H9 (cell line): Measurements from ENCODE around the gene TUB. TPM values are rescaled to one million over a fixed set of nuclear protein-coding genes. Genes with fewer than 3 reads are reported as not detected.

Experiments used
- DNase-seq: peaks from one replicate; pipeline ENCODE4 v3.0.0-alpha.2; 2017
- H2AFZ ChIP-seq: one replicate; pipeline ENCODE4 v1.6.1; 2013; ENCODE audit warnings: mild to moderate bottlenecking, low read length, control low read depth, moderate library complexity
- H2AK5ac ChIP-seq: 2 replicates; pipeline ENCODE4 v1.6.1; 2013; ENCODE audit warnings: low read length, control low read depth, mixed read lengths; ENCODE audit not compliant: insufficient read length
- H2BK120ac ChIP-seq: one replicate; pipeline ENCODE4 v1.6.1; 2013; ENCODE audit warnings: low read depth, mild to moderate bottlenecking, low read length, control low read depth, inconsistent platforms; ENCODE audit not compliant: poor library complexity, severe bottlenecking
- H2BK12ac ChIP-seq: 2 replicates; pipeline ENCODE4 v1.6.1; 2013; ENCODE audit warnings: low read length, control low read depth, mixed read lengths, low read depth; ENCODE audit not compliant: insufficient read length
- H2BK15ac ChIP-seq: 2 replicates; pipeline ENCODE4 v1.6.1; 2013; ENCODE audit warnings: low read depth, low read length, control low read depth
- H2BK20ac ChIP-seq: one replicate; pipeline ENCODE4 v1.6.1; 2013; ENCODE audit warnings: low read depth, mild to moderate bottlenecking, low read length, control low read depth, inconsistent platforms; ENCODE audit not compliant: poor library complexity, severe bottlenecking
- H2BK5ac ChIP-seq: 2 replicates; pipeline ENCODE4 v1.6.1; 2013; ENCODE audit warnings: low read length, control low read depth, mixed read lengths; ENCODE audit not compliant: insufficient read length
- H3K14ac ChIP-seq: 2 replicates; pipeline ENCODE4 v1.6.1; 2013; ENCODE audit warnings: low read length, control low read depth; ENCODE audit not compliant: insufficient read depth
- H3K18ac ChIP-seq: 2 replicates; pipeline ENCODE4 v1.6.1; 2013; ENCODE audit warnings: low read depth, mild to moderate bottlenecking, mixed read lengths, low read length, control low read depth; ENCODE audit not compliant: insufficient read length
- H3K23ac ChIP-seq: 2 replicates; pipeline ENCODE4 v1.6.1; 2013; ENCODE audit warnings: low read length, control low read depth, mixed read lengths, low read depth; ENCODE audit not compliant: insufficient read length
- H3K23me2 ChIP-seq: 2 replicates; pipeline ENCODE4 v1.6.1; 2013; ENCODE audit warnings: low read depth, mild to moderate bottlenecking, mixed read lengths, low read length, control low read depth; ENCODE audit not compliant: insufficient read length, poor library complexity, severe bottlenecking
- H3K27ac ChIP-seq: 2 replicates; pipeline ENCODE4 v1.5.1; 2013; ENCODE audit warnings: low read length, control low read depth, mixed read lengths, low read depth; ENCODE audit not compliant: insufficient read length
- H3K27me3 ChIP-seq: 2 replicates; pipeline ENCODE4 v1.6.1; 2013; ENCODE audit warnings: low read length, control low read depth, inconsistent platforms; ENCODE audit not compliant: insufficient read depth
- H3K4ac ChIP-seq: 2 replicates; pipeline ENCODE4 v1.6.1; 2013; ENCODE audit warnings: low read depth, mild to moderate bottlenecking, control low read depth, inconsistent platforms, low read length, moderate library complexity
- H3K4me1 ChIP-seq: 2 replicates; pipeline ENCODE4 v1.6.1; 2013; ENCODE audit warnings: low read length, control low read depth, inconsistent platforms; ENCODE audit not compliant: insufficient read depth
- H3K4me2 ChIP-seq: 2 replicates; pipeline ENCODE4 v1.6.1; 2013; ENCODE audit warnings: low read length, control low read depth, mixed read lengths; ENCODE audit not compliant: insufficient read length, insufficient read depth
- H3K56ac ChIP-seq: 2 replicates; pipeline ENCODE4 v1.6.1; 2013; ENCODE audit warnings: low read depth, mild to moderate bottlenecking, mixed read lengths, low read length, control low read depth; ENCODE audit not compliant: insufficient read length
- H3K79me1 ChIP-seq: 2 replicates; pipeline ENCODE4 v1.6.1; 2013; ENCODE audit warnings: low read depth, mild to moderate bottlenecking, moderate library complexity, low read length, control low read depth, inconsistent platforms; ENCODE audit not compliant: insufficient read depth, poor library complexity, severe bottlenecking
- H3K79me2 ChIP-seq: 2 replicates; pipeline ENCODE4 v1.6.1; 2013; ENCODE audit warnings: low read length, control low read depth, inconsistent platforms; ENCODE audit not compliant: insufficient read depth
- H3K9ac ChIP-seq: 2 replicates; pipeline ENCODE4 v1.6.1; 2013; ENCODE audit warnings: low read length, control low read depth, mixed read lengths; ENCODE audit not compliant: insufficient read length; ENCODE audit errors: extremely low read depth
- H3K9me3 ChIP-seq: one replicate; pipeline ENCODE4 v1.6.1; 2013; ENCODE audit warnings: low read depth, low read length, inconsistent platforms; ENCODE audit not compliant: control insufficient read depth
- H3T11ph ChIP-seq: one replicate; pipeline ENCODE4 v1.6.1; 2013; ENCODE audit warnings: mild to moderate bottlenecking, low read length, control low read depth, inconsistent platforms
- H4K20me1 ChIP-seq: one replicate; pipeline ENCODE4 v1.6.1; 2013; ENCODE audit not compliant: control insufficient read depth, insufficient read length, insufficient read depth
- H4K5ac ChIP-seq: 2 replicates; pipeline ENCODE4 v1.6.1; 2013; ENCODE audit warnings: low read depth, mild to moderate bottlenecking, mixed read lengths, low read length, control low read depth; ENCODE audit not compliant: insufficient read length
- H4K8ac ChIP-seq: replicated peaks from 2 replicates; pipeline ENCODE4 v1.6.1; 2013; ENCODE audit warnings: low read length, control low read depth, mixed read lengths, low read depth; ENCODE audit not compliant: insufficient read length
- H4K91ac ChIP-seq: 2 replicates; pipeline ENCODE4 v1.6.1; 2013; ENCODE audit warnings: low read depth, mild to moderate bottlenecking, moderate library complexity, mixed read lengths, low read length, control low read depth; ENCODE audit not compliant: insufficient read length
- H3K27ac Mint-ChIP-seq, 3 experiments: 2 replicates in 2 of 3; 3 replicates in 1 of 3; pipeline ENCODE4 v1.8.0; 2020 to 2021; ENCODE audit warnings: mixed read lengths in 3 of 3, mild to moderate bottlenecking in 1 of 3, moderate library complexity in 1 of 3
- H3K27me3 Mint-ChIP-seq: 2 replicates; pipeline ENCODE4 v1.8.0; 2021; ENCODE audit warnings: low read depth, mild to moderate bottlenecking, moderate library complexity, mixed read lengths
- H3K36me3 Mint-ChIP-seq, 3 experiments: 2 replicates in 2 of 3; 3 replicates in 1 of 3; pipeline ENCODE4 v1.8.0; 2020 to 2021; ENCODE audit warnings: low read depth in 3 of 3, mixed read lengths in 3 of 3; ENCODE audit not compliant: insufficient read depth in 1 of 3
- H3K4me1 Mint-ChIP-seq, 2 experiments: 2 replicates each; pipeline ENCODE4 v1.8.0; 2020; ENCODE audit warnings: mixed read lengths in 2 of 2
- H3K4me3 Mint-ChIP-seq, 2 experiments: 2 replicates in 1 of 2; 3 replicates in 1 of 2; pipeline ENCODE4 v1.8.0; 2020 to 2021; ENCODE audit warnings: mild to moderate bottlenecking in 2 of 2, mixed read lengths in 2 of 2, moderate library complexity in 1 of 2
- H3K9me3 Mint-ChIP-seq, 2 experiments: 2 replicates in 1 of 2; 3 replicates in 1 of 2; pipeline ENCODE4 v1.8.0; 2020; ENCODE audit warnings: mild to moderate bottlenecking in 2 of 2, mixed read lengths in 2 of 2, moderate library complexity in 1 of 2
- CTCF ChIP-seq: fragments of 200-600 bp; sonication (generic); conservative IDR thresholded peaks from 3 replicates; pipeline ENCODE4 v1.8.0; 2021; ENCODE audit warnings: antibody characterized with exemption, mild to moderate bottlenecking
- WGBS: extraction: QIAGEN DNeasy Blood & Tissue Kit; methylation state at CpG from one replicate; pipeline ENCODE4 v1.1.7; 2013; ENCODE audit warnings: missing lambda C conversion rate, low lambda C conversion rate, mixed read lengths; ENCODE audit not compliant: insufficient read length; ENCODE audit errors: extremely low coverage; 5-methylcytosine and 5-hydroxymethylcytosine counted together
- total RNA-seq: library from RNA; stranded (reverse); gene quantifications from 2 replicates; pipeline ENCODE4 v1.2.1, GENCODE V29; 2021

The TUB gene
- total RNA-seq, 1 experiment from 2014 or later: 14.8 TPM

DNA sequence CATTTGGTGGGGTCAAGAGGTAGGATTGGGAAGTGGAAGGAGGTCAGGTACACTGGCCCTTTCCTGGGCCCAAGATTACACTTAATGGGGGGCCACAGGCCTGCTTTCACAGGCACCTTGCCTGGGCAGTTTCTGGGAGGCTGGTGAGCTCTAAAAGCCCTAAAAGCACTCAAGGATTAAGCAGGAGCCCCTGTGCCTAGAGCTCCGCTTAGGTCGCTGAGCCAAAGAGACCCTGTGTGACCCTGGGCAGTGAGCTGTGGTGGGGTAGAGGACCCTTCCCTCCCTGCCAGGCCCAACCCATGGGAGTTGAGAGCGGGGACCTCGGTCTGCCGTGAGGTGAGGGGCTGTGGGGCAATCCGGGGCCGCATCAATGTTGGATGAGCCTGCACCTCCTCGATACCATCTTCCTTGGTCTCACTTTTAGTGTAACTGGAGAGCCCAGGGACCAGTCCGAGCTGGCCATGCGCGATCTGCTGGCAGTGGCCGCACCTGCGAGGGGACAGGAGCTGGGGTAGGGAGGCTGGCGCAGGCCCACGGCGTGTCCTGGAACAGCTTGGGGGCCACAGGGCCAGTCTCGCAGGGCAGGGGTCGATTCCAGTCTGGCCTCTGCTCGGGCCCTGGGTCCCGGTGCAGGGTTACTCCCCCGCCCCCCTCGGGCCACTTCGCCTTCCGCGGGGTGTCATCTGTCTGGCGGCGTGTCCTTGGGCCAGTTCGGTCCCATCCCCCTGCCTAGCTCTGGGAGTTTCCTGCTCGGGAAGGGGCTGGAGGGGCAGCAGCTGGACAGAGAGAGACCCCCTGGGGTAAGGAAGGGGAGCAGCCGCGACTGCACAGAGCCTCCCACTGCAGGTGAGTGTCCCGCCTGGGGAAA, 49.5 kb upstream of the TUB start:
- no peak overlapping the region for H3T11ph ChIP-seq
- H2BK120ac ChIP-seq: no peak overlapping the region
- H3K79me2 ChIP-seq: no peaks in the 10 kb centered on the region
- Mint-ChIP-seq H3K4me3 (no peak overlapping the region; a peak in 1 of 5 replicates), H3K36me3 (no peaks in the 10 kb centered on the region; a peak in 1 of 7 replicates), H3K27ac (no peak overlapping the region), H3K4me1 (peaks cover 12 to 15% of the 10 kb centered on the region in 2 experiments), H3K27me3 (peaks cover 57% of the 10 kb centered on the region), H3K9me3 (no peaks in the 10 kb centered on the region; a peak in 1 of 5 replicates)
- no peak overlapping the region for H3K56ac ChIP-seq
- no peak overlapping the region for H3K4ac ChIP-seq
- no peak overlapping the region for H4K91ac ChIP-seq
- no peaks in the 10 kb centered on the region for H3K27me3 ChIP-seq
- no peak overlapping the region for H2AFZ ChIP-seq
- no peak overlapping the region for H4K5ac ChIP-seq
- no peak for TF ChIP-seq CTCF
- no peaks in the 10 kb centered on the region for H3K9me3 ChIP-seq
- H3K23ac ChIP-seq: no peak overlapping the region
- no peak overlapping the region; the same call in 1 of the 2 replicates for H3K14ac ChIP-seq
- DNase-seq: no peak
- H3K9ac ChIP-seq: no peak overlapping the region
- H3K4me2 ChIP-seq: no peak overlapping the region
- no peak overlapping the region for H3K27ac ChIP-seq
- no peak overlapping the region for H2AK5ac ChIP-seq
- no peak overlapping the region for H2BK5ac ChIP-seq
- H2BK20ac ChIP-seq: no peak overlapping the region
- H2BK15ac ChIP-seq: no peak overlapping the region
- H2BK12ac ChIP-seq: no peak overlapping the region
- H3K18ac ChIP-seq: no peak overlapping the region
- H4K20me1 ChIP-seq: no peaks in the 10 kb centered on the region
- H3K79me1 ChIP-seq: no peaks in the 10 kb centered on the region
- H3K23me2 ChIP-seq: no peaks in the 10 kb centered on the region
- WGBS: no CpG with 5 or more reads among the region's 32 CpGs
- H3K4me1 ChIP-seq: no peaks in the 10 kb centered on the region
- no peak overlapping the region for H4K8ac ChIP-seq
